Retinal pigment epithelial cell (primary cell): ENCODE measurements around the gene SLC44A5.

Source experiments
- DNase-seq: peaks from one replicate; pipeline ENCODE4 v3.0.0-alpha.2; 2010; ENCODE audit warnings: low read depth
- H3K4me3 ChIP-seq: 2 replicates; pipeline ENCODE4 v1.5.1; 2011; ENCODE audit warnings: mild to moderate bottlenecking, low read length, control low read depth, moderate library complexity
- TF ChIP-seq, protein P1 (sequence below): conservative IDR thresholded peaks from 2 replicates; pipeline ENCODE4 v1.5.1; 2011; ENCODE audit warnings: low read depth, low read length, control low read depth, inconsistent platforms

The SLC44A5 gene

DNA sequence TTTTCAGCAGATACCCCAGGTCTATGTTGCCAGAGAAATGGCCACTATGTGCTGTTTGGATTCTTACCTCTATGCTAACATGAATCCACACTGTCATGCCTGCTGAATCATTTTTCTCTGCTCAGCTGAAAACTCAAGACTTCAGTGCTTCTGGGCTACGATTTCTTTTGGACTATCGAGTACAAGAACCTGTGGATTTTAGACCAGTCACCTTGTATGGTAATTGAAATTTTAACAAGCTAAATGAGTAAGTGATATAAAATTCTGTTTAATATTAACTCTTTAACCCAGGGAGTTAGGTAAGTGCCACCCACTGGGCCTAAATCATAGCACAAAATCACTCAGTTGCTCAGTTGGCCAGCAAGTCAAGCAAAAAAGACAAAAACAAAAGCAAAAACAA is 440.9 kb downstream of the SLC44A5 start:
- no peak overlapping the region for H3K4me3 ChIP-seq
- DNase-seq: no peak
- TF ChIP-seq, protein P1, sequence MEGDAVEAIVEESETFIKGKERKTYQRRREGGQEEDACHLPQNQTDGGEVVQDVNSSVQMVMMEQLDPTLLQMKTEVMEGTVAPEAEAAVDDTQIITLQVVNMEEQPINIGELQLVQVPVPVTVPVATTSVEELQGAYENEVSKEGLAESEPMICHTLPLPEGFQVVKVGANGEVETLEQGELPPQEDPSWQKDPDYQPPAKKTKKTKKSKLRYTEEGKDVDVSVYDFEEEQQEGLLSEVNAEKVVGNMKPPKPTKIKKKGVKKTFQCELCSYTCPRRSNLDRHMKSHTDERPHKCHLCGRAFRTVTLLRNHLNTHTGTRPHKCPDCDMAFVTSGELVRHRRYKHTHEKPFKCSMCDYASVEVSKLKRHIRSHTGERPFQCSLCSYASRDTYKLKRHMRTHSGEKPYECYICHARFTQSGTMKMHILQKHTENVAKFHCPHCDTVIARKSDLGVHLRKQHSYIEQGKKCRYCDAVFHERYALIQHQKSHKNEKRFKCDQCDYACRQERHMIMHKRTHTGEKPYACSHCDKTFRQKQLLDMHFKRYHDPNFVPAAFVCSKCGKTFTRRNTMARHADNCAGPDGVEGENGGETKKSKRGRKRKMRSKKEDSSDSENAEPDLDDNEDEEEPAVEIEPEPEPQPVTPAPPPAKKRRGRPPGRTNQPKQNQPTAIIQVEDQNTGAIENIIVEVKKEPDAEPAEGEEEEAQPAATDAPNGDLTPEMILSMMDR: no peak

DNA sequence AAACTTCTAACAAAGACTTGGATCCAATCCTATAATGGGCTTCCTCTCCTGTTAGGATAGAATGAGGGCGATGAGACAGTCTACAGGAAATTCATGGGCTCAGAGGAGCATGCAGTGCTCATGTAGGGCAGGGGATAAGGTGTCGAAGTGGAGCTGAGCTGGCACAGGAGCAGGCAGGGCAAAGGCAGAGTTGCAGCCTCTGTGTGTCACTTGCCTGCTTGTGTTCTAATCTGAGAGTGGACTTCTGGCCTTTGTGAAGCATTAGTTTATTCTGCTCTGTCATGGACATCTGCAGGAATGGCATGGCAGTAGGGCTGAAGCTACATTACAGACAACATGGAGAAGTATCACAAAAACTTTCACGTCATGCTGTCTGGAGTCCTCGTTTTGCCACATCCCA is 444.1 kb downstream of the SLC44A5 start:
- H3K4me3 ChIP-seq: no peak overlapping the region
- no peak for DNase-seq
- TF ChIP-seq, protein P1: no peak

DNA sequence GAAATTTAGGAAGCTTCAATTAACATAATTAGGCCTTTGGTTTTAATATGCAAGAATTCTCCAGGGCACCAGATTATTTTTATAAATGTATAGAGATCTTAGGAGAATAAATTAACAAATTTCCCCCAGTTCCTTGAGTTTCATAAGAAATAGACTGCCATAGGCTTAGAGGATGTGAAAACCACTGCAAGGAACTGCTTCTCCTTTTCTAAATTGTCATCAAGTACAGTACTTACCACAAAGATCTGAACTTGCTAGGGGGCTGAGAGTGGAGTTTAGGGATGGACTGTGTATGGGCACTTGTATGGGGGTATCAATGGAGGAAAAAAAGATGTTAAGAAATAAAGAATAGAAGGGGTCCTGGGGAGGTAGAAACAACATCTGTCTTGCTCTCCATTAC is 445.6 kb downstream of the SLC44A5 start:
- TF ChIP-seq, protein P1: no peak
- H3K4me3 ChIP-seq: no peak overlapping the region
- no peak for DNase-seq

DNA sequence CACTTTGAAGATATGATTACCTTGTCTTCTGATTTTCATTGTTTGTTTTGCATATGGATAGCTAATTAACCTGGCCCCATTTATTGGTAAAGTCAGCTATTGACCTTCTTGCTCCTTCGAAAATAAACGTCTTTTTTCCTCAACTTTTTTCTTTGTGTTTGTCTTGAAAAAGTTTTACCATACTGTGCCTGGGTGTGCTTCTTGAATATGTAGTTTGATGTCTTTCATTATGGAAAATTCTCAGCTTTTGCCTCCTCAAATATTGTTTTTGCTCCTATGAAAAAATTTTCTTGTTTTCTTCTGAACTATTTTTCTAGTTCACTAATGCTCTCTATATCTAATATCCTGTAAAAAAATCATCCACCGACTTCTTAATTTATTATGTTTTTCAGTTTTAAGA is 451.8 kb downstream of the SLC44A5 start:
- DNase-seq: no peak
- no peak overlapping the region for H3K4me3 ChIP-seq
- TF ChIP-seq, protein P1: no peak
